Esophagus mucosa (tissue), 1 donor: Measurements from ENCODE around the gene ADAM10. TPM values are rescaled to one million over a fixed set of nuclear protein-coding genes. Genes with fewer than 3 reads are reported as not detected.
A peak's percentile ranks its signal among the peaks of the same experiment; 100 is the strongest.
"Not testable (repeated sequence)": the region's sequence is repeated elsewhere in the genome, so short reads cannot be mapped to it uniquely, and the experiment has no call there.

Source experiments
- ATAC-seq: fragments of 200-7000 bp; cut with Tn5 transposase; one replicate; pipeline ENCODE4 v1.9.1; 2020
- total RNA-seq: library from RNA; stranded (reverse); gene quantifications from one replicate; pipeline ENCODE4 v1.2.4, GENCODE V29; 2023
- donor health status: DM: yes; HTN: yes; CAD: no.

ADAM10 gene
- total RNA-seq, 1 donor from 2014 or later, result 79.3 TPM

- ATAC-seq, result no peak
Measured at GRCh38 chr15:58671186-58671585, 78.3 kb downstream of the ADAM10 start.

GRCh38 chr15:58669108-58669507 lies 80.4 kb downstream of the ADAM10 start:
- ATAC-seq, result no peak

- ATAC-seq, result peak; percentile 32
Measured at GRCh38 chr15:58666957-58667356, 82.5 kb downstream of the ADAM10 start.

GRCh38 chr15:58665672-58666071 lies 83.8 kb downstream of the ADAM10 start:
- ATAC-seq, result peak; percentile 36

GRCh38 chr15:58650102-58650501 lies 99.4 kb downstream of the ADAM10 start:
- no peak for ATAC-seq

GRCh38 chr15:58649175-58649574 lies 100.3 kb downstream of the ADAM10 start:
- ATAC-seq, result no peak

GRCh38 chr15:58643996-58644395 lies 105.5 kb downstream of the ADAM10 start:
- ATAC-seq, result no peak

- ATAC-seq, result no peak
Measured at GRCh38 chr15:58641660-58642059, 107.8 kb downstream of the ADAM10 start.

GRCh38 chr15:58639992-58640391 lies 109.5 kb downstream of the ADAM10 start:
- ATAC-seq, result no peak

- ATAC-seq, result no peak
Measured at GRCh38 chr15:58639002-58639756, 110.3 kb downstream of the ADAM10 start.

GRCh38 chr15:58632789-58633188 lies 116.7 kb downstream of the ADAM10 start:
- no peak for ATAC-seq

- no peak for ATAC-seq
Measured at GRCh38 chr15:58631319-58631718, 118.2 kb downstream of the ADAM10 start.

GRCh38 chr15:58629625-58630024 lies 119.9 kb downstream of the ADAM10 start:
- no peak for ATAC-seq

- no peak for ATAC-seq
Measured at GRCh38 chr15:58628206-58628947, 121.1 kb downstream of the ADAM10 start.

- ATAC-seq, result no peak
Measured at GRCh38 chr15:58627701-58628100, 121.8 kb downstream of the ADAM10 start.

GRCh38 chr15:58627046-58627445 lies 122.5 kb downstream of the ADAM10 start:
- no peak for ATAC-seq

GRCh38 chr15:58626378-58626777 lies 123.1 kb downstream of the ADAM10 start:
- no peak for ATAC-seq

GRCh38 chr15:58622877-58623276 lies 126.6 kb downstream of the ADAM10 start:
- no peak for ATAC-seq

GRCh38 chr15:58620268-58620667 lies 129.2 kb downstream of the ADAM10 start:
- not testable (repeated sequence) for ATAC-seq

GRCh38 chr15:58616171-58616570 lies 133.3 kb downstream of the ADAM10 start:
- ATAC-seq, result no peak

- peak; percentile 20 for ATAC-seq
Measured at GRCh38 chr15:58611731-58612676, 137.5 kb downstream of the ADAM10 start.

GRCh38 chr15:58608711-58609110 lies 140.8 kb downstream of the ADAM10 start:
- ATAC-seq, result no peak

GRCh38 chr15:58608129-58608590 lies 141.3 kb downstream of the ADAM10 start:
- ATAC-seq, result no peak
